Measurements from ENCODE around the gene DSTYK. TPM values are rescaled to one million over a fixed set of nuclear protein-coding genes. Genes with fewer than 3 reads are reported as not detected.
A peak's percentile ranks its signal among the peaks of the same experiment; 100 is the strongest.

DSTYK gene
- total and polyA plus RNA-seq, 9 donors, result 8.8 to 20.0 (median 18.0) TPM

DNA sequence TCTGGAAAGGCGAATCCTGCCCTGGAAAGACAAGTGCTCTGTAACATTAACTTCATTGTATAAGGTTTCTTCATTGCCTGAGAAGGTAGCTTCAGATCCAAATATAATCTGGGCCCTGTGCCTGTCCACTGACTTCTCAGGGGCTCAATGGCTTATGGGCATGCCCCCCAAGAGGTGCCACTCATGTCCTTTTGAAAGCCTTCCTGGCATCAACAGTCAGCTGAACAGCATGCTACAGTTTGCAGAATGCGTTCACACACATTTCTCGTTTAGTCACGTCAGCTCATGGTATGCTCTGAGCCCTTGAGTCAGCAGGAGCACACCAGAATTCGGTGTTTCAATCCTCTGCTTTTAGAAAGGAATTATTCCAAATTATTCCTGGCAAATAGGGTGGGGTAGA lies 40.1 kb upstream of the DSTYK start:
- H3K27ac ChIP-seq, result peak overlapping the region in 1 of 2 donors; percentile 70
- intact Hi-C loops (cut with DNase I), result loop anchor here in 3 of 4 donors (5.0 to 10.0 kb wide), 4 partner anchors 107 to 274 kb away; partner anchors contain the start of gene RBBP5 (in 1 of the 3)
- H3K4me3 ChIP-seq, result no peak overlapping the region
- H3K27me3 ChIP-seq, result no peaks in the 10 kb centered on the region
- H3K9me3 ChIP-seq, result no peaks in the 10 kb centered on the region
- no peaks in the 10 kb centered on the region for H3K36me3 ChIP-seq
- H3K4me1 ChIP-seq (ENCODE audit: insufficient read depth), result peaks cover 45% of the 10 kb centered on the region
- TF ChIP-seq EP300 (IDR thresholded peaks at IDR 0.05) (no peak), POLR2A (IDR thresholded peaks at IDR 0.05) (no peak)
- TF ChIP-seq, protein P1, sequence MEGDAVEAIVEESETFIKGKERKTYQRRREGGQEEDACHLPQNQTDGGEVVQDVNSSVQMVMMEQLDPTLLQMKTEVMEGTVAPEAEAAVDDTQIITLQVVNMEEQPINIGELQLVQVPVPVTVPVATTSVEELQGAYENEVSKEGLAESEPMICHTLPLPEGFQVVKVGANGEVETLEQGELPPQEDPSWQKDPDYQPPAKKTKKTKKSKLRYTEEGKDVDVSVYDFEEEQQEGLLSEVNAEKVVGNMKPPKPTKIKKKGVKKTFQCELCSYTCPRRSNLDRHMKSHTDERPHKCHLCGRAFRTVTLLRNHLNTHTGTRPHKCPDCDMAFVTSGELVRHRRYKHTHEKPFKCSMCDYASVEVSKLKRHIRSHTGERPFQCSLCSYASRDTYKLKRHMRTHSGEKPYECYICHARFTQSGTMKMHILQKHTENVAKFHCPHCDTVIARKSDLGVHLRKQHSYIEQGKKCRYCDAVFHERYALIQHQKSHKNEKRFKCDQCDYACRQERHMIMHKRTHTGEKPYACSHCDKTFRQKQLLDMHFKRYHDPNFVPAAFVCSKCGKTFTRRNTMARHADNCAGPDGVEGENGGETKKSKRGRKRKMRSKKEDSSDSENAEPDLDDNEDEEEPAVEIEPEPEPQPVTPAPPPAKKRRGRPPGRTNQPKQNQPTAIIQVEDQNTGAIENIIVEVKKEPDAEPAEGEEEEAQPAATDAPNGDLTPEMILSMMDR (IDR thresholded peaks at IDR 0.05), result no peak
- DNase-seq, result no peak
- 71 to 87% (median 86%) methylated on average over 5 of the region's 5 CpGs for WGBS, 3 donors

DNA sequence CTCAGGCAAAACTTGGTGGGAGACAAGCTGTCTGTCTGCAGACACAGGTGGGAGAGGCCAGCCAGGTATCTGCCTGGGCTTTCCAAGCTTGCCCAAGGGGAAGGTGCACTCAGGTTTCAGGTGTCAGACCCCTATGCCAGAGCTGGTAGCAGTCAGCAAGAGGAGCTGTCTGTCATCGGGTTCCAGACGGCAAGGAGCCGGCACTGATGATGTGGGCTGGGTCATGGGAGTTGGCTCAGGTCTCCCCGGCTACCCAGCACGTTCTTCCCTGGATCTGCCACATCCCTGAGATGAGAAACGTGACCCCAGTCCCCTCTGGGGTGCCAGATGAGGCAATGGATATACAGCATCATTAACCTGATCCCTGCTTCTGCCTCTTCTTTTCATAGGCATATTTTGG lies 39.2 kb upstream of the DSTYK start:
- no peaks in the 10 kb centered on the region for H3K36me3 ChIP-seq
- 69 to 86% (median 83%) methylated on average over 6 of the region's 6 CpGs for WGBS, 3 donors
- H3K9me3 ChIP-seq, result no peaks in the 10 kb centered on the region
- DNase-seq, result no peak
- intact Hi-C loops (cut with DNase I), result loop anchor here in 3 of 4 donors (5.0 to 10.0 kb wide), 4 partner anchors 106 to 273 kb away; partner anchors contain the start of gene RBBP5 (in 1 of the 3)
- H3K4me3 ChIP-seq, result no peak overlapping the region
- peak overlapping the region in 1 of 2 donors; percentile 70 for H3K27ac ChIP-seq
- H3K27me3 ChIP-seq, result no peaks in the 10 kb centered on the region
- TF ChIP-seq EP300 (IDR thresholded peaks at IDR 0.05) (no peak), POLR2A (IDR thresholded peaks at IDR 0.05) (no peak)
- TF ChIP-seq, protein P1 (IDR thresholded peaks at IDR 0.05), result no peak
- peaks cover 49% of the 10 kb centered on the region for H3K4me1 ChIP-seq (ENCODE audit: insufficient read depth)

DNA sequence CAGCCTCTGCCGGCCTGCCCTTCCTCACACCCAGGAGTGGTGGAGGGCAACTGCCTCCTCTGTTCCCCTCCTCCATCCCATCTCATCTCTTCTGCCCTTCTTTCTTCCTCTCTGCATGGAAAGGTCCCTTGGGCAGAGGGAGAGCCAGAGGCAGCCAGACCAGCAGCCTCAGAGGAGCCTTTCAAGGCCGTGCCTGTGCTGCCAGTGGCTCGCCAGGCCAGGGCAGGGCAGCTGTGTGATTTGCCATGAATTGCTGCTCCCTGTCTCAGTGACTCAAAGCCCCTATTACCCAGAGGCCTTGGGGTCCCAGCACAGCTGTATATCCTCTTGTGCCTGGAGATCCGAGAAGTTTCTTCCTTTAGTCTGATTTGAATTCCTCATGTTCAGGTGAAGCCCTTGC lies 38.1 kb upstream of the DSTYK start:
- Histone ChIP-seq H3K9me3 (no peaks in the 10 kb centered on the region), H3K4me1 (ENCODE audit: insufficient read depth) (peaks cover 49% of the 10 kb centered on the region), H3K4me3 (no peak overlapping the region), H3K27ac (peak overlapping the region; percentile 11 to 70), H3K27me3 (no peaks in the 10 kb centered on the region), H3K36me3 (no peaks in the 10 kb centered on the region)
- no peak for DNase-seq
- intact Hi-C loops (cut with DNase I), result loop anchor here in 3 of 4 donors (5.0 to 10.0 kb wide), 4 partner anchors 105 to 272 kb away; partner anchors contain the start of gene RBBP5 (in 1 of the 3)
- TF ChIP-seq EP300 (IDR thresholded peaks at IDR 0.05), result no peak
- TF ChIP-seq, protein P1 (IDR thresholded peaks at IDR 0.05), result no peak
- no peak for TF ChIP-seq POLR2A (IDR thresholded peaks at IDR 0.05)
- WGBS, 3 donors, result 27 to 57% (median 28%) methylated on average over 4 of the region's 4 CpGs

DNA sequence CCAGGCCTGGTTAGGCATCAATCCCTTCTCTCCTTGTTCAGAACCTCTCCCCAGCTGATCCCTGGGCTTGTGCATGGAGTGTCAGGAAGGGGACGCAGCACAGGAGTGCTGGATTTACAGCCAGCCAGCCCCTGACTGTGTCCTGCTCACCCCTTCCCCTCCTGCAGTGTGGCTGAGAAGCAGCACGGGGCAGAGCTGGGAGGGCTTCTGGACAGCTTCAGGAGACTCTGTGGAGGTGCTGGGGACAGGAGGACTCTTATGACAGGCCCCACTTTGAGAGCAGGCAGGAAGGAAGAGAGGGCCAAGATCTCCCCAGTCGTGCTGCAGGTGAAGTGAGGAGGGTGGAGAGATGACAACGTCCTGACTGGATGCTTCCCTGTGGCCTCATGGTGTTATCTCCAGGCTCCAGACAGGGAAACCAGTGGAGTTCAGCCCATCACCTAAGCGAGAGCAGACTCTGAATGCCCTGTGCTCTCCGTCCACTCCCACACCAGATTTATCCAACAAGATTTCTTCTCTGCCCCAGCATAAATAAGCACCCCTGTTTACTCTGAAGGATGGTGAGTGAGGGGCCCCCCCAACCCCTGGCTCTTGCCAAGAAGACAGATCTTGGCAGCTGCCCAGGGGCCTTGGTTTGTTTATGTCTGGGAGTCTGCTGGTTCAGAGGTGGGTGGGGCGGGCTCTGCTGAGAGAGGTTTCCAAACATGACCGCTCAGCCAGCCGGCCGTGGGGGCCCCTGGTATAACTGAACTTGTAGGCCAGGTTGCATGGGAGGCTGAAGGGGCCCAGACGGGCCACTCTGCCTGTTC lies 37.5 kb upstream of the DSTYK start:
- Histone ChIP-seq H3K4me3 (no peak overlapping the region), H3K27me3 (no peaks in the 10 kb centered on the region), H3K36me3 (no peaks in the 10 kb centered on the region), H3K4me1 (ENCODE audit: insufficient read depth) (peaks cover 49% of the 10 kb centered on the region), H3K27ac (peak overlapping the region; percentile 11 to 70), H3K9me3 (no peaks in the 10 kb centered on the region)
- intact Hi-C loops (cut with DNase I), result no loop called here
- TF ChIP-seq EP300 (IDR thresholded peaks at IDR 0.05) (no peak), POLR2A (IDR thresholded peaks at IDR 0.05) (no peak)
- TF ChIP-seq, protein P1 (IDR thresholded peaks at IDR 0.05), result no peak
- peak; percentile 88 to 96 (median 93) for DNase-seq
- 12 to 24% (median 12%) methylated on average over 11 of the region's 11 CpGs for WGBS, 3 donors
